Hepatocyte (in vitro differentiated cells): Measurements from ENCODE around the gene MRPL50.

Source experiments
- CTCF ChIP-seq: fragments of 200-600 bp; sonication (generic); IDR thresholded peaks from 2 replicates; pipeline ENCODE4 v1.5.1; 2016; ENCODE audit warnings: antibody characterized with exemption, mild to moderate bottlenecking; ENCODE audit not compliant: poor library complexity
- EZH2 ChIP-seq: fragments of 200-600 bp; sonication (generic); IDR thresholded peaks from 2 replicates; pipeline ENCODE4 v1.6.1; 2016; ENCODE audit warnings: antibody characterized with exemption, mild to moderate bottlenecking, borderline replicate concordance
- EZH2phosphoT487 ChIP-seq: fragments of 200-600 bp; sonication (generic); IDR thresholded peaks from one replicate; pipeline ENCODE4 v1.6.1; 2018; ENCODE audit warnings: antibody characterized with exemption, mild to moderate bottlenecking, low read depth, moderate library complexity; ENCODE audit not compliant: unreplicated experiment, severe bottlenecking

- TF ChIP-seq CTCF (no peak), EZH2 (no peak), EZH2phosphoT487 (no peak)
Measured at GRCh38 chr9:101375546-101375945, 22.9 kb downstream of the MRPL50 start.
